Measurements from ENCODE around the gene BMP6. TPM values are rescaled to one million over a fixed set of nuclear protein-coding genes. Genes with fewer than 3 reads are reported as not detected.
"Not testable (repeated sequence)": the region's sequence is repeated elsewhere in the genome, so short reads cannot be mapped to it uniquely, and the experiment has no call there.

The BMP6 gene
- total RNA-seq, 1 experiment from 2014 or later, result not detected

DNA sequence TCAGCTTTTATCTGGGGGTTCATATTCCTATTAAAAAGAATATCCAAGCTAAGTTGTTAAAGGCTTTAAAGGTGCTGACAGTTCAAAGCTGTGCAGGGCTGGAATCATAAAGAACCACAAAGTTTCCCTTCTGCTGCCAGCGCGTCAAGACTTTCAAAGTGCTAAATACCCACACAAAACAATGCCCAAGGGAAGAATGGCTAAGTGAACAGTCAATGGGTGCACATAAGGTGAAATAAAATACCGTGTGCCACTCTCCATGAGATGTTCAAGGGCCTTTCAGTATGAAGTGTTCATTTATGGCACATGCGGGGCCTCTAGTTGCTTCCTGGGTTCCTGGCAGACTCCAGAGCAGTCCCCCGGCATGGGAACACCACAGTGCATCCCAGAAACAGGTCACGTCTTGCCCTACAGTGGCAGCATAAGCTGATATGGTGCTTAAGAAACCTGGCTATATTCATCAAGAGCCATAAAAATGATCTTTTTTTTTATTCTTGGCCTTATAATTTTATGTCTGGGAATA lies 170.6 kb downstream of the BMP6 start:
- no peak overlapping the region for H2AFZ ChIP-seq
- H3K4me1 ChIP-seq (replicated peaks; ENCODE audit: insufficient read depth), result no peaks in the 10 kb centered on the region
- no peak overlapping the region for H3K27ac ChIP-seq
- H4K20me1 ChIP-seq (ENCODE audit: insufficient read depth), result no peaks in the 10 kb centered on the region
- no peak overlapping the region for H3K4me3 ChIP-seq
- intact Hi-C loops (cut with micrococcal nuclease; ENCODE audit: unreplicated experiment), result loop anchor here (5.0 kb wide), 1 partner anchor 161 kb away; no protein-coding TSS in a partner anchor
- DNase-seq, result no peak
- H3K36me3 ChIP-seq (ENCODE audit: low read depth), result 0 out of 2 replicates have a peak, but pooled peaks cover under 1% of the 10 kb centered on the region
- H3F3A ChIP-seq (ENCODE audit: insufficient read depth, low read depth), result no peaks in the 10 kb centered on the region
- no peaks in the 10 kb centered on the region for H3K9me3 ChIP-seq (ENCODE audit: insufficient read depth, low read depth)
- H3K79me2 ChIP-seq (ENCODE audit: low read depth), result no peaks in the 10 kb centered on the region
- H3K27me3 ChIP-seq (ENCODE audit: insufficient read depth, low read depth), result no peaks in the 10 kb centered on the region
- H3K4me2 ChIP-seq, result no peak overlapping the region
- POLR2A ChIA-PET (ENCODE audit: unreplicated experiment), result no interaction called here
- H3K9me2 ChIP-seq (ENCODE audit: insufficient read depth), result no peaks in the 10 kb centered on the region
- CTCF ChIA-PET, result no interaction called here
- TF ChIP-seq, protein P1, sequence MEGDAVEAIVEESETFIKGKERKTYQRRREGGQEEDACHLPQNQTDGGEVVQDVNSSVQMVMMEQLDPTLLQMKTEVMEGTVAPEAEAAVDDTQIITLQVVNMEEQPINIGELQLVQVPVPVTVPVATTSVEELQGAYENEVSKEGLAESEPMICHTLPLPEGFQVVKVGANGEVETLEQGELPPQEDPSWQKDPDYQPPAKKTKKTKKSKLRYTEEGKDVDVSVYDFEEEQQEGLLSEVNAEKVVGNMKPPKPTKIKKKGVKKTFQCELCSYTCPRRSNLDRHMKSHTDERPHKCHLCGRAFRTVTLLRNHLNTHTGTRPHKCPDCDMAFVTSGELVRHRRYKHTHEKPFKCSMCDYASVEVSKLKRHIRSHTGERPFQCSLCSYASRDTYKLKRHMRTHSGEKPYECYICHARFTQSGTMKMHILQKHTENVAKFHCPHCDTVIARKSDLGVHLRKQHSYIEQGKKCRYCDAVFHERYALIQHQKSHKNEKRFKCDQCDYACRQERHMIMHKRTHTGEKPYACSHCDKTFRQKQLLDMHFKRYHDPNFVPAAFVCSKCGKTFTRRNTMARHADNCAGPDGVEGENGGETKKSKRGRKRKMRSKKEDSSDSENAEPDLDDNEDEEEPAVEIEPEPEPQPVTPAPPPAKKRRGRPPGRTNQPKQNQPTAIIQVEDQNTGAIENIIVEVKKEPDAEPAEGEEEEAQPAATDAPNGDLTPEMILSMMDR (conservative IDR thresholded peaks at IDR 0.05), result no peak
- no peak for TF ChIP-seq EZH2 (IDR thresholded peaks at IDR 0.05; ENCODE audit: low read depth)
- no TSS peak for BruUV-seq (replicated peaks)

DNA sequence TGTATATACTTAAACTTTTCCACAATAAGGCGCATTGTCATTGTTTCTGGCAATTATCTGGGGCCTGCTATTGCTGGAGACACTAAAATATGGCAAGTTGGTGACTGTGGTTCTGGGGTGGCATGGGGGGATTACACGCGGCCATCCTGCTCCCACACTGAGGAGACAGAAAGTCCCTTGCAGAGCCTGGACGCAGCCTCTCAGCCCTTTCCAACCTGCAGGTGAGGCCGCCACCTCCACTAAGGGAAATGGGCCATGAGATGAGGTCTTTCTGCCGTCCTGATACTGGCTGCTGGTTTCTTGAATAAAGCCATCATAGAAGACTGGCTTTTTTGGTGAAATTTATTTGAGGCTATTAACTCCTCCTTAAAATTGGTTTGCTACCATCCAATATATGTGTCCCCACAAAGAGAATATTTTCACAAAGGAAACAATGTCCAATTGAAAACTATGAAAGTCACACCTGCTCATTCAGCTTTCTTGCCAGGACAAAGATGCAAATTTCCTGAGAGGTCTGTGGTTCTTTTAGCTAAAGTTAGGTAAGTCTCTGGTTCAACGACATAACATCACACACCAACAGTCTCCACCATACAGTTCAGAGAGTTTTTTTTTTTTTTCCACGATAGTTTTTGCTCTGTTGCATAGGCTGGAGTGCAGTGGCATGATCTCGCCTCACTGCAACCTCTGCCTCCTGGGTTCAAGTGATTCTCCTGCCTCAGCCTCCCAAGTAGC lies 171.7 kb downstream of the BMP6 start:
- Histone ChIP-seq H3K4me3 (no peak overlapping the region), H3F3A (ENCODE audit: insufficient read depth, low read depth) (no peaks in the 10 kb centered on the region), H3K27me3 (ENCODE audit: insufficient read depth, low read depth) (no peaks in the 10 kb centered on the region), H3K36me3 (ENCODE audit: low read depth) (no peaks in the 10 kb centered on the region), H3K27ac (no peak overlapping the region), H4K20me1 (ENCODE audit: insufficient read depth) (no peaks in the 10 kb centered on the region), H3K4me2 (no peak overlapping the region), H2AFZ (no peak overlapping the region), H3K4me1 (replicated peaks; ENCODE audit: insufficient read depth) (no peaks in the 10 kb centered on the region), H3K79me2 (ENCODE audit: low read depth) (no peaks in the 10 kb centered on the region), H3K9me2 (ENCODE audit: insufficient read depth) (no peaks in the 10 kb centered on the region), H3K9me3 (ENCODE audit: insufficient read depth, low read depth) (no peaks in the 10 kb centered on the region)
- no TSS peak for BruUV-seq (replicated peaks)
- ChIA-PET CTCF (no interaction called here), POLR2A (ENCODE audit: unreplicated experiment) (no interaction called here)
- no peak for TF ChIP-seq EZH2 (IDR thresholded peaks at IDR 0.05; ENCODE audit: low read depth)
- TF ChIP-seq, protein P1 (conservative IDR thresholded peaks at IDR 0.05), result no peak
- intact Hi-C loops (cut with micrococcal nuclease; ENCODE audit: unreplicated experiment), result loop anchor here (5.0 kb wide), 1 partner anchor 160 kb away; no protein-coding TSS in a partner anchor
- no peak for DNase-seq

DNA sequence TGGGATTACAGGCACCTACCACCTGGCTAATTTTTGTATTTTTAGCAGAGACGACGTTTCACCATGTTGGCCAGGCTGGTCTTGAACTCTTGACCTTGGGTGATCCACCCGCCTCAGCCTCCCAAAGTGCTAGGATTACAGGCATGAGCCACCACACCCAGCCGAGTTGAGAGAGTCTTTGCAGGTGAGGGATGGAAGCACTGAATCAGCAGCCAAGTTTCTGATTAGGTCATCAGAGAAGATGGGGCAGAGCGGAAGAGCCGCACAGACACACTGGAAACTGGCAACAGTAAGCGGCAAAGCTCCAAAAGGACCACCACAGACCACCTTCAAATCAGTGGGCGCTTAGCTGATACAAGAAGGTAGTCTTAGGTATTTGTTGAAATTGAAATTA lies 172.3 kb downstream of the BMP6 start:
- H3K36me3 ChIP-seq (ENCODE audit: low read depth); H3K4me2 ChIP-seq; H3K79me2 ChIP-seq (ENCODE audit: low read depth); DNase-seq; BruUV-seq (replicated peaks); H3K4me1 ChIP-seq (replicated peaks; ENCODE audit: insufficient read depth); H3K27me3 ChIP-seq (ENCODE audit: insufficient read depth, low read depth); H3K4me3 ChIP-seq; POLR2A ChIA-PET (ENCODE audit: unreplicated experiment); CTCF ChIA-PET; H3K27ac ChIP-seq; H2AFZ ChIP-seq; H4K20me1 ChIP-seq (ENCODE audit: insufficient read depth); H3K9me3 ChIP-seq (ENCODE audit: insufficient read depth, low read depth); H3F3A ChIP-seq (ENCODE audit: insufficient read depth, low read depth); H3K9me2 ChIP-seq (ENCODE audit: insufficient read depth): not testable (repeated sequence)
- intact Hi-C loops (cut with micrococcal nuclease; ENCODE audit: unreplicated experiment), result loop anchor here (5.0 kb wide), 1 partner anchor 159 kb away; no protein-coding TSS in a partner anchor
